H9 (cell line): ENCODE results near the gene APBB2. TPM values are rescaled to one million over a fixed set of nuclear protein-coding genes. Genes with fewer than 3 reads are reported as not detected.

ENCODE experiments used
- DNase-seq: peaks from one replicate; pipeline ENCODE4 v3.0.0-alpha.2; 2017
- H2AFZ ChIP-seq: one replicate; pipeline ENCODE4 v1.6.1; 2013; ENCODE audit warnings: mild to moderate bottlenecking, low read length, control low read depth, moderate library complexity
- H2AK5ac ChIP-seq: 2 replicates; pipeline ENCODE4 v1.6.1; 2013; ENCODE audit warnings: low read length, control low read depth, mixed read lengths; ENCODE audit not compliant: insufficient read length
- H2BK120ac ChIP-seq: one replicate; pipeline ENCODE4 v1.6.1; 2013; ENCODE audit warnings: low read depth, mild to moderate bottlenecking, low read length, control low read depth, inconsistent platforms; ENCODE audit not compliant: poor library complexity, severe bottlenecking
- H2BK12ac ChIP-seq: 2 replicates; pipeline ENCODE4 v1.6.1; 2013; ENCODE audit warnings: low read length, control low read depth, mixed read lengths, low read depth; ENCODE audit not compliant: insufficient read length
- H2BK15ac ChIP-seq: 2 replicates; pipeline ENCODE4 v1.6.1; 2013; ENCODE audit warnings: low read depth, low read length, control low read depth
- H2BK20ac ChIP-seq: one replicate; pipeline ENCODE4 v1.6.1; 2013; ENCODE audit warnings: low read depth, mild to moderate bottlenecking, low read length, control low read depth, inconsistent platforms; ENCODE audit not compliant: poor library complexity, severe bottlenecking
- H2BK5ac ChIP-seq: 2 replicates; pipeline ENCODE4 v1.6.1; 2013; ENCODE audit warnings: low read length, control low read depth, mixed read lengths; ENCODE audit not compliant: insufficient read length
- H3K14ac ChIP-seq: 2 replicates; pipeline ENCODE4 v1.6.1; 2013; ENCODE audit warnings: low read length, control low read depth; ENCODE audit not compliant: insufficient read depth
- H3K18ac ChIP-seq: 2 replicates; pipeline ENCODE4 v1.6.1; 2013; ENCODE audit warnings: low read depth, mild to moderate bottlenecking, mixed read lengths, low read length, control low read depth; ENCODE audit not compliant: insufficient read length
- H3K23ac ChIP-seq: 2 replicates; pipeline ENCODE4 v1.6.1; 2013; ENCODE audit warnings: low read length, control low read depth, mixed read lengths, low read depth; ENCODE audit not compliant: insufficient read length
- H3K23me2 ChIP-seq: 2 replicates; pipeline ENCODE4 v1.6.1; 2013; ENCODE audit warnings: low read depth, mild to moderate bottlenecking, mixed read lengths, low read length, control low read depth; ENCODE audit not compliant: insufficient read length, poor library complexity, severe bottlenecking
- H3K27ac ChIP-seq: 2 replicates; pipeline ENCODE4 v1.5.1; 2013; ENCODE audit warnings: low read length, control low read depth, mixed read lengths, low read depth; ENCODE audit not compliant: insufficient read length
- H3K27me3 ChIP-seq: 2 replicates; pipeline ENCODE4 v1.6.1; 2013; ENCODE audit warnings: low read length, control low read depth, inconsistent platforms; ENCODE audit not compliant: insufficient read depth
- H3K4ac ChIP-seq: 2 replicates; pipeline ENCODE4 v1.6.1; 2013; ENCODE audit warnings: low read depth, mild to moderate bottlenecking, control low read depth, inconsistent platforms, low read length, moderate library complexity
- H3K4me1 ChIP-seq: 2 replicates; pipeline ENCODE4 v1.6.1; 2013; ENCODE audit warnings: low read length, control low read depth, inconsistent platforms; ENCODE audit not compliant: insufficient read depth
- H3K4me2 ChIP-seq: 2 replicates; pipeline ENCODE4 v1.6.1; 2013; ENCODE audit warnings: low read length, control low read depth, mixed read lengths; ENCODE audit not compliant: insufficient read length, insufficient read depth
- H3K56ac ChIP-seq: 2 replicates; pipeline ENCODE4 v1.6.1; 2013; ENCODE audit warnings: low read depth, mild to moderate bottlenecking, mixed read lengths, low read length, control low read depth; ENCODE audit not compliant: insufficient read length
- H3K79me1 ChIP-seq: 2 replicates; pipeline ENCODE4 v1.6.1; 2013; ENCODE audit warnings: low read depth, mild to moderate bottlenecking, moderate library complexity, low read length, control low read depth, inconsistent platforms; ENCODE audit not compliant: insufficient read depth, poor library complexity, severe bottlenecking
- H3K79me2 ChIP-seq: 2 replicates; pipeline ENCODE4 v1.6.1; 2013; ENCODE audit warnings: low read length, control low read depth, inconsistent platforms; ENCODE audit not compliant: insufficient read depth
- H3K9ac ChIP-seq: 2 replicates; pipeline ENCODE4 v1.6.1; 2013; ENCODE audit warnings: low read length, control low read depth, mixed read lengths; ENCODE audit not compliant: insufficient read length; ENCODE audit errors: extremely low read depth
- H3K9me3 ChIP-seq: one replicate; pipeline ENCODE4 v1.6.1; 2013; ENCODE audit warnings: low read depth, low read length, inconsistent platforms; ENCODE audit not compliant: control insufficient read depth
- H3T11ph ChIP-seq: one replicate; pipeline ENCODE4 v1.6.1; 2013; ENCODE audit warnings: mild to moderate bottlenecking, low read length, control low read depth, inconsistent platforms
- H4K20me1 ChIP-seq: one replicate; pipeline ENCODE4 v1.6.1; 2013; ENCODE audit not compliant: control insufficient read depth, insufficient read length, insufficient read depth
- H4K5ac ChIP-seq: 2 replicates; pipeline ENCODE4 v1.6.1; 2013; ENCODE audit warnings: low read depth, mild to moderate bottlenecking, mixed read lengths, low read length, control low read depth; ENCODE audit not compliant: insufficient read length
- H4K8ac ChIP-seq: replicated peaks from 2 replicates; pipeline ENCODE4 v1.6.1; 2013; ENCODE audit warnings: low read length, control low read depth, mixed read lengths, low read depth; ENCODE audit not compliant: insufficient read length
- H4K91ac ChIP-seq: 2 replicates; pipeline ENCODE4 v1.6.1; 2013; ENCODE audit warnings: low read depth, mild to moderate bottlenecking, moderate library complexity, mixed read lengths, low read length, control low read depth; ENCODE audit not compliant: insufficient read length
- H3K27ac Mint-ChIP-seq, 3 experiments: 2 replicates in 2 of 3; 3 replicates in 1 of 3; pipeline ENCODE4 v1.8.0; 2020 to 2021; ENCODE audit warnings: mixed read lengths in 3 of 3, mild to moderate bottlenecking in 1 of 3, moderate library complexity in 1 of 3
- H3K27me3 Mint-ChIP-seq: 2 replicates; pipeline ENCODE4 v1.8.0; 2021; ENCODE audit warnings: low read depth, mild to moderate bottlenecking, moderate library complexity, mixed read lengths
- H3K36me3 Mint-ChIP-seq, 3 experiments: 2 replicates in 2 of 3; 3 replicates in 1 of 3; pipeline ENCODE4 v1.8.0; 2020 to 2021; ENCODE audit warnings: low read depth in 3 of 3, mixed read lengths in 3 of 3; ENCODE audit not compliant: insufficient read depth in 1 of 3
- H3K4me1 Mint-ChIP-seq, 2 experiments: 2 replicates each; pipeline ENCODE4 v1.8.0; 2020; ENCODE audit warnings: mixed read lengths in 2 of 2
- H3K4me3 Mint-ChIP-seq, 2 experiments: 2 replicates in 1 of 2; 3 replicates in 1 of 2; pipeline ENCODE4 v1.8.0; 2020 to 2021; ENCODE audit warnings: mild to moderate bottlenecking in 2 of 2, mixed read lengths in 2 of 2, moderate library complexity in 1 of 2
- H3K9me3 Mint-ChIP-seq, 2 experiments: 2 replicates in 1 of 2; 3 replicates in 1 of 2; pipeline ENCODE4 v1.8.0; 2020; ENCODE audit warnings: mild to moderate bottlenecking in 2 of 2, mixed read lengths in 2 of 2, moderate library complexity in 1 of 2
- CTCF ChIP-seq: fragments of 200-600 bp; sonication (generic); conservative IDR thresholded peaks from 3 replicates; pipeline ENCODE4 v1.8.0; 2021; ENCODE audit warnings: antibody characterized with exemption, mild to moderate bottlenecking
- total RNA-seq: library from RNA; stranded (reverse); gene quantifications from 2 replicates; pipeline ENCODE4 v1.2.1, GENCODE V29; 2021

The APBB2 gene
- total RNA-seq, 1 experiment from 2014 or later, result 39.6 TPM

GRCh38 chr4:41044165-41044564, 170.2 kb downstream of the APBB2 start:
- no peaks in the 10 kb centered on the region for H3K9me3 ChIP-seq
- peaks cover 15 to 36% (median 23%) of the 10 kb centered on the region in 3 experiments for H3K36me3 Mint-ChIP-seq
- peaks cover 19 to 31% of the 10 kb centered on the region in 2 experiments for H3K9me3 Mint-ChIP-seq

More at GRCh38 chr4:41044165-41044564, 170.2 kb downstream of the APBB2 start:
- no peaks in the 10 kb centered on the region for H3K79me1 ChIP-seq
- H3K27ac ChIP-seq, result no peak overlapping the region
- no peaks in the 10 kb centered on the region for H3K23me2 ChIP-seq
- no peak overlapping the region for H2AK5ac ChIP-seq
- no peak overlapping the region for H3K14ac ChIP-seq
- H2BK5ac ChIP-seq, result no peak overlapping the region
- no peak overlapping the region for H2BK12ac ChIP-seq
- no peak overlapping the region for H3K4me2 ChIP-seq
- H2AFZ ChIP-seq, result no peak overlapping the region
- no peak overlapping the region for H3K56ac ChIP-seq
- no peak overlapping the region for H3K9ac ChIP-seq
- H4K20me1 ChIP-seq, result no peaks in the 10 kb centered on the region
- no peak overlapping the region for H4K91ac ChIP-seq
- H2BK20ac ChIP-seq, result no peak overlapping the region
- H3K27me3 Mint-ChIP-seq, result no peaks in the 10 kb centered on the region
- H3K4me1 ChIP-seq, result no peaks in the 10 kb centered on the region
- no peak overlapping the region for H3T11ph ChIP-seq
- no peak for TF ChIP-seq CTCF
- H3K4ac ChIP-seq, result no peak overlapping the region
- H3K23ac ChIP-seq, result no peak overlapping the region
- no peak overlapping the region for H3K18ac ChIP-seq
- H3K4me1 Mint-ChIP-seq, result peaks cover 4 to 6% of the 10 kb centered on the region in 2 experiments
- DNase-seq, result no peak
- H3K4me3 Mint-ChIP-seq, result no peak overlapping the region
- no peaks in the 10 kb centered on the region for H3K79me2 ChIP-seq
- no peak overlapping the region for H2BK15ac ChIP-seq
- no peaks in the 10 kb centered on the region for H3K27me3 ChIP-seq
- no peak overlapping the region for H3K27ac Mint-ChIP-seq
- no peak overlapping the region for H2BK120ac ChIP-seq
- H4K5ac ChIP-seq, result no peak overlapping the region
- H4K8ac ChIP-seq, result no peak overlapping the region
